HG02943 (cell line): ENCODE measurements around the gene NGFR.
"Not testable (repeated sequence)": the region's sequence is repeated elsewhere in the genome, so short reads cannot be mapped to it uniquely, and the experiment has no call there.

Experiments
- ATAC-seq: cut with Tn5 transposase; IDR thresholded peaks from one replicate; pipeline ENCODE4 v1.9.1; 2021; ENCODE audit warnings: mild to moderate bottlenecking, low read depth, moderate library complexity; ENCODE audit not compliant: unreplicated experiment

Gene NGFR

GRCh38 chr17:49494399-49494985, 601 bp upstream of the NGFR start:
- no peak for ATAC-seq

DNA sequence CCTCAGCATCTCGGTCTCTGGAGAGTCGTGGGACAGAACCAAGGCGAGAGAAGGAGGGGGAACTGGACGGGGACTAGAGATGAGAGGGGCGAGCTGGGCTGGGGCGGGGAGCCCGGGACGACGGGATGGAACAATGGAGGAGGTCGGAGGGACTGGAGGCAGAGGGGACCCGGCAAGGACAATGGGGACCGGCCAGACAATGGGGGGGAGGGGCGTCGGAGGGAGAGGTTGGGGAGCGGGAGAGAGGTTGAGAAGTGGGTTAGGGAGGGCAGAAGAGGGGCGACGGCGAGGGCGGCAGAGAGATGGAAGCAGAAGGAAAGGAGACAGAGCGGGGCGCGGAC, 719 bp downstream of the NGFR start:
- ATAC-seq, result no peak

GRCh38 chr17:49496183-49496866, 1.2 kb downstream of the NGFR start:
- no peak for ATAC-seq

- ATAC-seq, result no peak
Measured at GRCh38 chr17:49496867-49497147, 1.7 kb downstream of the NGFR start.

DNA sequence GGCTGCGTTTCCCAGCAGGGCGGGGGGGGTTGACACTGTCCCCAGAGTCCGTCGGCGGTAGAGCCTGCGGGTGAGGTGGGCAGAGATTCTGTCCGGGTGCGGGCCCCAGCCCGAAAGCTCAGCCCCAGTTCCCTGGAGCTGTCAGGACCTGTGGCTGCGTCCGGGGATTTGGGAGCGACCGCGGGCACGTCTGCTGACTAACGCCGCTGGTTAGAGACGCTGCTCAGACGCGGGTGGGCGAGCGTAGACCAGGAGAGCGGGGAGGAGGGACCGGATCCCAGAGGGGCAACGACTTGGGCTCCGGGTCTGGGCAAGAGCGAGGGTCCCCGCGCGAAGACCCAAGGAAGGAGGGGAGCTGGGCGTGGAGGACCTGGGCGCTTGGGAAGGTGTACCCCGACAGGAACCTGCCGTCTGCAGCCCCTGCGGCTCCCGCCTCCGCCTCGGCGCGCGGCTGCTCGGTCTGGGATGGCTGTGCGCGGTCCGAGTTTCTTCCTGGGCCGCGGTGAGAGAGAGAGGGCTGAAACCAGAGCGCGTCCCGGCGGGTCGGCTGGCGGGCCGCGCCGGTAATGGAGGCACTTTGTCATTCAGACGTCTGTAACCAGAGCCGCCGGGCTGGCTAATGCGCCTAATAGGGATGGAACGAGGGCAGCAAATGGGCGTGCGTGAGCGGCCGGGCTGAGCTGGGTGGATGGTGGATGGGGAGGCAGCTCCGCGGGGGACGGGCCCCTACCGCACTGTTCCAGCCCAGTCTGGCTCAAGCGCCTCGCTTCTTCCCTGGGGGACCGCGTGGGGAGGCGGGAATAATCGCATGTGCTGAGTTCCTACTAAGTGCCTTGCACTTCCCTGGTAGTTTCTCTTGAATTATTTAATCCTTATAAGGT, 2.3 kb downstream of the NGFR start:
- ATAC-seq, result no peak

- no peak for ATAC-seq
Measured at GRCh38 chr17:49498029-49498615, 3.0 kb downstream of the NGFR start.

DNA sequence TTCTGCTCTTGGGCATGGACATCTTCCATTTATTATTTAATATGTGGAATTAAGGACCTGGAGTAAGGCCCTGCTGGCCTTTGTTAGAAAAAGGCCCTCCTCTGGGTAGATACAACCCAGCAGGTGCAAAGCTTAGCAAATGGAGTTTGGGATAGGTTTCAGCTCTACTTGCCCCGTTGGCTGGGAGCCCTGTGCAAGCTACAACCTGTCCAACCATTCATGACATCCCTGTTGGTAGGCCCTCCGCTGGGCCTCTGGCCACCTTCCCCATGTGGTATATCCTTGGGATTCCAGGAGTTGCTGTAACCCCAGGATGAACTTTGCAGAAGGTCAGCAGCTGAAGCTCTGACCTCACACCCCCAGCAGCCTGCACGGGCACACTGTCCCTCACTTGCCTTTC, 6.4 kb downstream of the NGFR start:
- no peak for ATAC-seq

GRCh38 chr17:49502254-49502653, 7.2 kb downstream of the NGFR start:
- ATAC-seq, result no peak

- ATAC-seq, result not testable (repeated sequence)
Measured at GRCh38 chr17:49502680-49503079, 7.6 kb downstream of the NGFR start.

- ATAC-seq, result no peak
Measured at GRCh38 chr17:49504369-49504768, 9.3 kb downstream of the NGFR start.

- ATAC-seq, result no peak
Measured at GRCh38 chr17:49505854-49506253, 10.8 kb downstream of the NGFR start.

- ATAC-seq, result no peak
Measured at GRCh38 chr17:49506282-49506681, 11.2 kb downstream of the NGFR start.

- ATAC-seq, result no peak
Measured at GRCh38 chr17:49508061-49508865, 13.2 kb downstream of the NGFR start.

GRCh38 chr17:49508866-49509587, 13.9 kb downstream of the NGFR start:
- ATAC-seq, result no peak

GRCh38 chr17:49509588-49509917, 14.5 kb downstream of the NGFR start:
- ATAC-seq, result no peak

DNA sequence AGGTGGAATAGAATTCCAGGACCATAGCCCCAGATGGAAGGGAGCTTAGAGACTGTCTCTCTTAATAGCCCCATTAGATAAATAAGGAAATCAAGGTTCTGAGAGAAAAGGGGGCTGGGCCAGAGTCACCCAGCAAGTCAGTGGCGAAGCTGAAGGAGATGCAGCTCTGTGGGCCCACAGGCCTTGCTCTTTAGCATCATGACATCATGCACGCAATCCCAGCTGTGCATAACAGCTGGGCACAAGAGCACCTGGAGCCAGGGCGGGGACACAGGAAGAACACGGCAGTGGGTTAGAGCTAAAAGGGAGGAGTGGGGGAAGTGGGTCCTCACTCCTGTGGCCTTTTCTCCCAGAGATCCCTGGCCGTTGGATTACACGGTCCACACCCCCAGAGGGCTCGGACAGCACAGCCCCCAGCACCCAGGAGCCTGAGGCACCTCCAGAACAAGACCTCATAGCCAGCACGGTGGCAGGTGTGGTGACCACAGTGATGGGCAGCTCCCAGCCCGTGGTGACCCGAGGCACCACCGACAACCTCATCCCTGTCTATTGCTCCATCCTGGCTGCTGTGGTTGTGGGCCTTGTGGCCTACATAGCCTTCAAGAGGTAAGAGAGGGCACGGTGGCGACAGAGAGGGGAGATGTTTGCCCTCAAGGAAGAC, 15.1 kb downstream of the NGFR start:
- ATAC-seq, result no peak

- no peak for ATAC-seq
Measured at GRCh38 chr17:49510720-49511110, 15.6 kb downstream of the NGFR start.

GRCh38 chr17:49511810-49512209, 16.7 kb downstream of the NGFR start:
- no peak for ATAC-seq

GRCh38 chr17:49512296-49513043, 17.4 kb downstream of the NGFR start:
- no peak for ATAC-seq
